ENCODE measurements around the gene D2HGDH.
A peak's percentile ranks its signal among the peaks of the same experiment; 100 is the strongest.
"Not testable (repeated sequence)": the region's sequence is repeated elsewhere in the genome, so short reads cannot be mapped to it uniquely, and the experiment has no call there.

D2HGDH gene

DNA sequence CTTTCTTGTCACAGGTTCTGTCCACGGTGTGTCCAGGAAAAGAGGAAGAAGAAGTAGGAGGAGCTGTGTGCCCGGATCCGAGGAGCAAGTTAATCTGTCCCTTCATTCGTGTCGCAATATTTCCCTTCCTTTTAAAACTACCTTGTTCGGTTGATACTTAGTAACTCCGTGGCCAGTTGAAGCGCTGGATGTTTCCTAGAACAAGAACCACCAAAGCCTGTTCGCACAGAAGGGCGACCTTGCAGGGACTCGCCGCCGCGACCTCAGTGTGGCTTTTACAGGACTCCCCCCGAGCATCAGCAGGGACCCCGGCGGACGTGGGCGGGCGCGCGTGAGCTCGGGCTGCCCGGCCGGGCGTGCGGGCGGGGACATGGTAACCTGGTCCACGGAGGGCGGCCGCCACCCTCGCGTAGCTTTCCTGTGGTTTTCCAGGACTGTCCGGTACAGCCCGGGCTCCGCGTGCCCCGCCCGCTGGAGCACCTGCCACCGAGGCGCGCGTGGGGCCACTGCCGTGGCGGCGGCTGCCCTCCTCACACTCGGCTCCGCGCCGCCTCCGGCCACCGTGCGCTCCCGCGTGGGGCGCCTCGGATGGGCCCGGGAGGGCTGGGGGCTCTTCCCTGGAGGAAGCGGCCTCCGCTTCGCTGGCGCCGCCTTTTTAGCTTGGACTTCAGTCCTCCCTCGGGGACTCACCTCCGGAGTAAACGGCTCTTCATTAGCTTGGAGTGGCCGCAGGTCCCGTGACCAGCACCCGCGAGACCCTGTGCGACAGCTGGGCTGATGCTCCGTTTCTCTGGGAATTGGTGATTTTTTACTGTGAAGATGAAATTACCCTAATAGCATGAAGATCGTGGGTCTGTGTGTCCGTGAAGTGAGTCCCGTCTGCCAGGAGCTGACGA lies 9.2 kb upstream of the D2HGDH start:
- DNase-seq (ENCODE audit: low spot score) = no peak

- no peak for DNase-seq (ENCODE audit: low spot score)
Measured at GRCh38 chr2:241726459-241726858, 8.0 kb upstream of the D2HGDH start.

- no peak for DNase-seq (ENCODE audit: low spot score)
Measured at GRCh38 chr2:241728000-241728399, 6.4 kb upstream of the D2HGDH start.

- no peak for DNase-seq (ENCODE audit: low spot score)
Measured at GRCh38 chr2:241728627-241729026, 5.8 kb upstream of the D2HGDH start.

GRCh38 chr2:241729868-241730267 lies 4.6 kb upstream of the D2HGDH start:
- DNase-seq (ENCODE audit: low spot score) = no peak

DNA sequence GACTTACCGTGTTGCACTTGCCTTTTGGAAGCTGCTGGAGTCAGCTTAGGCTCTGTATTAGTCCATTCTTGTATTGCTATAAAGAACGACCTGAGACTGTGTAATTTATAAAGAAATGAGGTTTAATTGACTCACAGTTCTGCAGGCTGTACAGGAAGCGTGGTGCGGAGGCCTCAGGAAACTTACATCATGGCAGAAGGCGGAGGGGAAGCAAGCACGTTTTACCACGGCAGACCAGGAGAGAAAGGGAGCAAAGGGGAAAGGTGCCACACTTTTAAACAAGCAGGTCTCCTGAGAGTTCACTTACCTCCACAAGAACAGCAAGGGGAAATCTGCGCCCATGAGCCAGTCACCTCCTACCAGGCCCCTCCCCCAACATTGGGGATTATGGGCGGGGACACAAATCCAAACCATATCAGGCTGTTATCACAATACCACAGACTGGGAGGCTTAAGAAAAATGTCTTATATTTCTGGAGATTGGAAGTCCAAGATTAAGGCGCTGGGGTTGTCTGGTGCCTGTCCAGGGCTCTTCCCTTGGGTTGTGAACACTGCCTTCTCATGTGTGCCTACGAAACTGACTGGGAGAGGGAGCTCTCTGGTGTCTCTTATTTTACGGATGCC lies 3.6 kb upstream of the D2HGDH start:
- DNase-seq (ENCODE audit: low spot score) = no peak

DNA sequence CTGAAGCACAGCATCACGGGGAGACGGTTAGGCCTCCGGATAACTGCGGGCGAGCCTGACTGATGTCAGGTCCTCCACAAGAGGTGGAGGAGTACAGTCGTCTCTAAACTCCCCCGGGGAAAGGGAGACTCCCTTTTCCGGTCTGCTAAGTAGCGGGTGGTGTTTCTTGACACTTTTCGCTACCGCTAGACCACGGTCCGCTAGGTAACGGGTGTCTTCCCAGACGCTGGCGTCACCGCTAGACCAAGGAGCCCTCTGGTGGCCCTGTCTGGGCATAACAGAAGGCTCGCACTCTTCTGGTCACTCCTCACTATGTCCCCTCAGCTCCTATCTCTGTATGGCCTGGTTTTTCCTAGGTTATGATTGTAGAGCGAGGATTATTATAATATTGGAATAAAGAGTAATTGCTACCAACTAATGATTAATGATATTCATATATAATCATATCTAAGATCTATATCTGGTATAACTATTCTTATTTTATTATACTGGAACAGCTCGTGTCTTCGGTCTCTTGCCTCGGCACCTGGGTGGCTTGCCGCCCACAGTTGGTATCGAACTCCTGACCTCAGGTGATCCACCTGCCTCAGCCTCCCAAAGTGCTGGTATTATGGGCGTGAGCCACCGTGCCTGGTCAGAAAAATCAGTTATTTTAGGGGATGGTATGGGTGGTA lies 1.8 kb upstream of the D2HGDH start:
- not testable (repeated sequence) for DNase-seq (ENCODE audit: low spot score)

- no peak for DNase-seq (ENCODE audit: low spot score)
Measured at GRCh38 chr2:241733391-241734207, 831 bp upstream of the D2HGDH start.

GRCh38 chr2:241734208-241734466 lies 293 bp upstream of the D2HGDH start:
- DNase-seq (ENCODE audit: low spot score) = no peak

DNA sequence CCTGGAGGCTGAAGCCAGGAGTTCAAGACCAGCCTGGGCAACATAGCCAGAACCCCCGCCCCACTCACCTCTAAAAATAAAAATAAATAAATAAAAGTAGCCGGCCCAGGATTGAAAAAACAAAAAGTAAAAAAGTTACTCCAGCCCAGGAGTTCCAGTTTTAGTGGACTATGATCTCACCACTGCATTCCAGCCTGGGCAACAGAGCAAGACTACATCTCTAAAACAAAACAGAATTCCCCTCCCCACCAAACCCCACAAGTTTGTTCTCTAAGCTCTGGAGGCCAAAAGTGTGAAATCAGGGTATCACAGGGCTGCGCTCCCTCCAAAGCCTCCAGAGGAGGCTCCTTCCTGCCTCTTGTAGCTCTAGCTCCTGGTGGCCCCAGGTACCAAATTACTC lies 1.7 kb downstream of the D2HGDH start:
- DNase-seq (ENCODE audit: low spot score) = no peak

DNA sequence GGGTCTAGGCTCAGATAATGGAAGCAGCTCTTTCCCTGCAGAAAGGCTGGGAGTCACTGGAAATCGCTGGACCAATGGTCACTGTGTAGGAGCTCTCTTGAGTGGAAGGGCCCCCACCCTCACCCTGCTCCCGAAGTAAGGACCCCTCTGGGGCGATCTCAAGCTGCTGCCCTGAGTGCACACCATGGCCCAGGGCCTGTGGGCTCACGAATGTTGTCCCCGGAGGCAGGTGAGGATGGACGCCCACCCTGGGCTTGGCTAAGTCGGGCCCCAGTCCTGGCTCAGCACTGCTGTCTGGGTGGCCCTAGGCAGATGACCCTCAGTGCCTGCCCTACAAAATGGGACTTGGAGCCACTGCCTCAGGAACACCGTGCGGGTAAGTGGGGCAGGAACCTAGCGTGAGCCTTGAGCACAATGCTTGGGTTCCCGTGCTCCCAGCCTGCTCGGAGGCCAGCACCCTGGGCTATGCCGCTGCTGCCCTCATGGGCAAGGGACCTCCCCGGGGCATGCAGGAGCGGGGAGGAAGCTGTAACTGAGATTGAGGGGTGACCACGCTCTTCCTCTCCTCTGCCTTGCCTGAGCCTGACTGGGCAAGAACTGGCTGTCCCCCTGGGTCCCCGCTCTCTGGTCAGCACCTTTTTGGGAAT lies 3.7 kb downstream of the D2HGDH start:
- DNase-seq (ENCODE audit: low spot score) = no peak

DNA sequence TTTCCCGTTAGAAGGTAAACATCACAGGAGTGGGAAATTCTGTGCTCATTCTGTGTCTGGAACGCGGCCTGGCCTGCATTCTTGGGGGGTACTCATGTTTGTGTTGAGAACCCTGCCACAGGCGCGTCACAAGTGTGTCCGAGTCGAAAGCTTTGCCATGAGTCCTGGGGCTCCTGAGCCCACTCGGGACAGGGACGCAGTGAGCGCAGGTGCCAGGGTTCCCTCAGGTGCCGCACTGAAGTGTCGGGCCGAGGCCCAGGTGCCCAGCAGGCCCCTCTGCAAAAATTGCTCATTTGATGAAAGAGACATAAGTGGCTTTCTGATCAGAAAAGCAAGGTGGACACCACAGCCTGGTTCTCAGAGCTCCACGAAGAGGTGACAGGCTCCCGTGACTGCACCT lies 4.7 kb downstream of the D2HGDH start:
- no peak for DNase-seq (ENCODE audit: low spot score)

- peak; percentile 20 for DNase-seq (ENCODE audit: low spot score)
Measured at GRCh38 chr2:241739651-241740050, 5.2 kb downstream of the D2HGDH start.

- no peak for DNase-seq (ENCODE audit: low spot score)
Measured at GRCh38 chr2:241741016-241741415, 6.6 kb downstream of the D2HGDH start.

DNA sequence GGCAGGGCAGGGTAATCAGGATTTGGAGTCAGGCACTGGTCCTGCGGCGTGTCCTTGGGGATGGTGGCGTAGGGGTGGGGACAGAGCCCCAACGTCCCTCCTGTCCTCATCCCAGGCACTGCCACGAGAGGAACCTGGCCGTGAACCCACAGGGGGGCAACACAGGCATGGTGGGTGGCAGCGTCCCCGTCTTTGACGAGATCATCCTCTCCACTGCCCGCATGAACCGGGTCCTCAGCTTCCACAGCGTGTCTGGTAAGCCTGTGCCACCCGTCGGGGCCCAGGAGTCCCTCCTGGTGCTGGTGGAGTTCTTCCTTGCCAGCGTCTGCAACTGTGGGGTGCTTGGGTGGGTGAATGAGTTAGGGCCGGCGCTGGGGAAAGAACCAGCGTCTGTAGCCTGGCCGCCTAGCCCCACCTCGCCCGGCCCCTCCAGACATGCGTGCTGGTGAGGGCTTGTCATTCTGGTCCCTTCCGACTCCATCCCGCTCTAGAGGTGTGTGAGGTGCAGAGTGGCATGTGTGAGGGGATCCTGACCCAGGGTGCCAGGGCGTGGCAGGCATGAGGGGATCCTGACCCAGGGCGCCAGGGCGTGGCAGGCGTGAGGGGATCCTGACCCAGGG lies 8.0 kb downstream of the D2HGDH start:
- DNase-seq (ENCODE audit: low spot score) = no peak

GRCh38 chr2:241743008-241743407 lies 8.6 kb downstream of the D2HGDH start:
- not testable (repeated sequence) for DNase-seq (ENCODE audit: low spot score)

- DNase-seq (ENCODE audit: low spot score) = no peak
Measured at GRCh38 chr2:241743620-241744019, 9.2 kb downstream of the D2HGDH start.

GRCh38 chr2:241744028-241744754 lies 9.8 kb downstream of the D2HGDH start:
- DNase-seq (ENCODE audit: low spot score) = no peak

DNA sequence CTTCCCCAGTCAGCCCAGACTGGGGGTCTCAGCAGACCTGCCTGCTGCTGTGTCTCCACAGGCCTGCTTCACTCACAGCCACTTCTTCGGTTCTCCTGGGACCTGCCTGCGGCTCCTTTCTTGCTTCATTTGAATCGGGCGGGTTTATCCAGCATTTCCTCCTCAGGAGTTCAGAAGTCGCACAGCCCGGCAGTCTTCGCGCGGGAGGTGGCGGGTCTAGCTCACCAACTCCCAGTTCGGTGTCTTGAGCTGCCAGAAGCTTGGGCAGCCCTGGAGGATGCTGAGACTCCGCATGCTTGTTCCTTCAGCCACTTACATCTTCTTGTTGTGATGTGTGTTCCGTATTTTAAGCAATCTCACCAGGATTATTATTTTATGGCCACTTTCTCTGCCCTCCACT lies 10.8 kb downstream of the D2HGDH start:
- no peak for DNase-seq (ENCODE audit: low spot score)

DNA sequence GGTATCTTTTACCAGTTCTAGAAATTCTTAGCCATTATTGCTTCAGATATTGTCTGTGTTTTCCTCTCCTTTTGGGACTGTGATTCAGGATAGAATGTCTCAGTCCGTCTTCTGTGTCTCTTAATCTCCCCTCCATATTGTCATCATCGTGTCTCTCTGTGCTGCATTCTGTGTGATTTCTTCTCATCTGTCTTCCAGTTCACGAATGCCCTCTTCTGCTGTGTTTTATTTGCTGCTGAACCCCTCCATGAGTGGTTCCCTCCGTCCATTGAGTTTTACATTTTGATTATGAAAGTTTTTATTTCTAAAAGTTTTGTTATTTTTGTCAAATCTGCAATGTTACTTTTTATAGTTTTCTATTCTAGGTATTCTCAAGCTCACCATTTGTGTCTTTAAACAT lies 11.7 kb downstream of the D2HGDH start:
- no peak for DNase-seq (ENCODE audit: low spot score)
